HG03354 (cell line): Measurements from ENCODE around the gene ZP1.

Source experiments
- ATAC-seq: cut with Tn5 transposase; IDR thresholded peaks from one replicate; pipeline ENCODE4 v1.9.1; 2021; ENCODE audit warnings: mild to moderate bottlenecking; ENCODE audit not compliant: unreplicated experiment, poor library complexity, severe bottlenecking

Gene ZP1

GRCh38 chr11:60872961-60873524 is 5.7 kb downstream of the ZP1 start:
- ATAC-seq = no peak

- ATAC-seq = no peak
These were observed 6.2 kb downstream of the ZP1 start for GRCh38 chr11:60873533-60873932.

GRCh38 chr11:60874421-60875365 is 7.4 kb downstream of the ZP1 start:
- no peak for ATAC-seq

GRCh38 chr11:60875366-60876167 is 8.2 kb downstream of the ZP1 start:
- no peak for ATAC-seq

- ATAC-seq = no peak
These were observed 8.8 kb downstream of the ZP1 start for GRCh38 chr11:60876168-60876485.

- ATAC-seq = no peak
These were observed 11.1 kb downstream of the ZP1 start for GRCh38 chr11:60878245-60879101.

- no peak for ATAC-seq
These were observed 11.8 kb downstream of the ZP1 start for GRCh38 chr11:60879104-60879503.

GRCh38 chr11:60879971-60880588 is 12.7 kb downstream of the ZP1 start:
- no peak for ATAC-seq

- ATAC-seq = no peak
These were observed 13.4 kb downstream of the ZP1 start for GRCh38 chr11:60880643-60881282.

- peak; percentile 66 for ATAC-seq
These were observed 20.2 kb downstream of the ZP1 start for GRCh38 chr11:60887556-60887955.

- ATAC-seq = no peak
These were observed 22.5 kb downstream of the ZP1 start for GRCh38 chr11:60889869-60890311.

- no peak for ATAC-seq
These were observed 23.4 kb downstream of the ZP1 start for GRCh38 chr11:60890696-60891095.

- ATAC-seq = no peak
These were observed 23.9 kb downstream of the ZP1 start for GRCh38 chr11:60891103-60891741.

- ATAC-seq = no peak
These were observed 28.3 kb downstream of the ZP1 start for GRCh38 chr11:60895687-60896086.

- no peak for ATAC-seq
These were observed 30.2 kb downstream of the ZP1 start for GRCh38 chr11:60897496-60897895.

GRCh38 chr11:60899046-60899936 is 31.9 kb downstream of the ZP1 start:
- no peak for ATAC-seq

GRCh38 chr11:60899977-60900376 is 32.6 kb downstream of the ZP1 start:
- ATAC-seq = no peak
